ENCODE results near the gene TACC3. TPM values are rescaled to one million over a fixed set of nuclear protein-coding genes. Genes with fewer than 3 reads are reported as not detected.

Gene TACC3
- 15.9 to 20.9 TPM (median 19.3 TPM) in 3 replicates for total RNA-seq
- long read RNA-seq, transcript TACC3-201 (16 exons, 2,781 nt), result major isoform, 22 of 40 reads
- long read RNA-seq, partial matches to known transcripts, result 5 of 40 reads
- long read RNA-seq, other reads (novel, unspliced or antisense), result 13 of 40 reads

GRCh38 chr4:1721003-1721665, at the start of gene TACC3, which contains the start of gene TMEM129:
Gene TACC3, plus strand, starts transcription at chr4:1721521. Its CDS starts 1,901 bp downstream, at chr4:1723422.
Gene TMEM129, minus strand, starts transcription at chr4:1721323. Its CDS starts 486 bp downstream, at chr4:1720837.
- no peak for TF ChIP-seq CTCF (IDR thresholded peaks at IDR 0.05)
- H3K9me3 Mint-ChIP-seq (ENCODE audit: low read depth), result no peaks in the 10 kb centered on the region
- no peaks in the 10 kb centered on the region for H3K27me3 Mint-ChIP-seq (ENCODE audit: low read depth)
- H3K4me3 Mint-ChIP-seq (ENCODE audit: unreplicated experiment), result peak within 1 kb of the TSS; percentile 90
- peaks cover 6% of the 10 kb centered on the region for H3K36me3 Mint-ChIP-seq (ENCODE audit: low read depth)
- H3K4me1 Mint-ChIP-seq (ENCODE audit: low read depth), result peaks cover 34% of the 10 kb centered on the region
- peak; percentile 88 for DNase-seq (ENCODE audit: low spot score)
- H3K27ac Mint-ChIP-seq (ENCODE audit: unreplicated experiment), result peak within 1 kb of the TSS; percentile 94

GRCh38 chr4:1673671-1674070, 47.6 kb upstream of the TACC3 start:
- Mint-ChIP-seq H3K36me3 (ENCODE audit: low read depth) (peaks cover 2% of the 10 kb centered on the region), H3K4me1 (ENCODE audit: low read depth) (no peaks in the 10 kb centered on the region), H3K4me3 (ENCODE audit: unreplicated experiment) (no peak overlapping the region), H3K9me3 (ENCODE audit: low read depth) (no peaks in the 10 kb centered on the region), H3K27ac (ENCODE audit: unreplicated experiment) (no peak overlapping the region), H3K27me3 (ENCODE audit: low read depth) (no peaks in the 10 kb centered on the region)
- no peak for DNase-seq (ENCODE audit: low spot score)
- TF ChIP-seq CTCF (IDR thresholded peaks at IDR 0.05), result no peak

GRCh38 chr4:1674682-1675081, 46.6 kb upstream of the TACC3 start:
- H3K27ac Mint-ChIP-seq (ENCODE audit: unreplicated experiment), result no peak overlapping the region
- H3K4me3 Mint-ChIP-seq (ENCODE audit: unreplicated experiment), result no peak overlapping the region
- H3K27me3 Mint-ChIP-seq (ENCODE audit: low read depth), result no peaks in the 10 kb centered on the region
- no peak for DNase-seq (ENCODE audit: low spot score)
- H3K4me1 Mint-ChIP-seq (ENCODE audit: low read depth), result no peaks in the 10 kb centered on the region
- no peak for TF ChIP-seq CTCF (IDR thresholded peaks at IDR 0.05)
- peaks cover 2% of the 10 kb centered on the region for H3K36me3 Mint-ChIP-seq (ENCODE audit: low read depth)
- H3K9me3 Mint-ChIP-seq (ENCODE audit: low read depth), result no peaks in the 10 kb centered on the region

GRCh38 chr4:1675136-1675801, 46.1 kb upstream of the TACC3 start:
- Mint-ChIP-seq H3K9me3 (ENCODE audit: low read depth) (no peaks in the 10 kb centered on the region), H3K4me1 (ENCODE audit: low read depth) (no peaks in the 10 kb centered on the region), H3K27ac (ENCODE audit: unreplicated experiment) (no peak overlapping the region), H3K27me3 (ENCODE audit: low read depth) (no peaks in the 10 kb centered on the region), H3K4me3 (ENCODE audit: unreplicated experiment) (no peak overlapping the region), H3K36me3 (ENCODE audit: low read depth) (peaks cover 2% of the 10 kb centered on the region)
- DNase-seq (ENCODE audit: low spot score), result no peak
- no peak for TF ChIP-seq CTCF (IDR thresholded peaks at IDR 0.05)

GRCh38 chr4:1675802-1676137, 45.6 kb upstream of the TACC3 start:
- Mint-ChIP-seq H3K9me3 (ENCODE audit: low read depth) (no peaks in the 10 kb centered on the region), H3K27me3 (ENCODE audit: low read depth) (no peaks in the 10 kb centered on the region), H3K36me3 (ENCODE audit: low read depth) (peaks cover 2% of the 10 kb centered on the region), H3K4me3 (ENCODE audit: unreplicated experiment) (no peak overlapping the region), H3K27ac (ENCODE audit: unreplicated experiment) (no peak overlapping the region), H3K4me1 (ENCODE audit: low read depth) (no peaks in the 10 kb centered on the region)
- TF ChIP-seq CTCF (IDR thresholded peaks at IDR 0.05), result no peak
- DNase-seq (ENCODE audit: low spot score), result no peak
